Parathyroid adenoma (tissue), 2 donors: ENCODE measurements around the gene MSLN.

ENCODE experiments used
- H2AFZ ChIP-seq: fragments of 300-600 bp; sonication (generic); one replicate; pipeline ENCODE4 v1.7.0; 2017; ENCODE audit warnings: antibody characterized with exemption, mild to moderate bottlenecking
- H3K27ac ChIP-seq: fragments of 300-600 bp; sonication (generic); one replicate; pipeline ENCODE4 v1.7.0; 2017
- H3K27me3 ChIP-seq: fragments of 300-600 bp; sonication (generic); one replicate; pipeline ENCODE4 v1.7.0; 2017; ENCODE audit warnings: low read length; ENCODE audit not compliant: control insufficient read depth, insufficient read depth
- H3K36me3 ChIP-seq: fragments of 300-600 bp; sonication (generic); one replicate; pipeline ENCODE4 v1.7.0; 2017; ENCODE audit warnings: low read length; ENCODE audit not compliant: control insufficient read depth, insufficient read depth
- H3K4me1 ChIP-seq: fragments of 300-600 bp; sonication (generic); one replicate; pipeline ENCODE4 v1.7.0; 2017; ENCODE audit warnings: control low read depth
- H3K4me2 ChIP-seq: fragments of 300-600 bp; sonication (generic); one replicate; pipeline ENCODE4 v1.7.0; 2017; ENCODE audit warnings: low read length
- H3K4me3 ChIP-seq: fragments of 300-600 bp; sonication (generic); one replicate; pipeline ENCODE4 v1.7.0; 2017; ENCODE audit warnings: low read depth, low read length
- H3K79me2 ChIP-seq: fragments of 300-600 bp; sonication (generic); one replicate; pipeline ENCODE4 v1.7.0; 2017; ENCODE audit warnings: control low read depth
- H3K9ac ChIP-seq: fragments of 300-600 bp; sonication (generic); one replicate; pipeline ENCODE4 v1.7.0; 2017; ENCODE audit warnings: mild to moderate bottlenecking
- H3K9me3 ChIP-seq: fragments of 300-600 bp; sonication (generic); one replicate; pipeline ENCODE4 v1.7.0; 2017; ENCODE audit warnings: low read length; ENCODE audit not compliant: control insufficient read depth
- CTCF ChIP-seq: fragments of 300-600 bp; sonication (generic); IDR thresholded peaks from one replicate; pipeline ENCODE4 v1.7.0; 2017; ENCODE audit warnings: antibody characterized with exemption, mild to moderate bottlenecking
- donor health status: primary hyperparathyroidism.

Gene MSLN

GRCh38 chr16:805474-805873 is 44.9 kb downstream of the MSLN start:
- no peak overlapping the region for H3K4me2 ChIP-seq
- TF ChIP-seq CTCF = no peak
- H3K9me3 ChIP-seq = no peaks in the 10 kb centered on the region
- H3K4me1 ChIP-seq = peaks cover 2% of the 10 kb centered on the region
- no peaks in the 10 kb centered on the region for H3K36me3 ChIP-seq
- no peaks in the 10 kb centered on the region for H3K27me3 ChIP-seq
- no peak overlapping the region for H3K9ac ChIP-seq
- H3K79me2 ChIP-seq = no peaks in the 10 kb centered on the region
- no peak overlapping the region for H3K4me3 ChIP-seq
- no peak overlapping the region for H2AFZ ChIP-seq
- no peak overlapping the region for H3K27ac ChIP-seq

- Histone ChIP-seq H2AFZ (peak overlapping the region; percentile 96), H3K4me1 (peaks cover 2% of the 10 kb centered on the region), H3K4me3 (peak overlapping the region; percentile 85), H3K9ac (peak overlapping the region; percentile 89), H3K36me3 (no peaks in the 10 kb centered on the region), H3K27ac (peak overlapping the region; percentile 87), H3K27me3 (no peaks in the 10 kb centered on the region), H3K4me2 (peak overlapping the region; percentile 92), H3K9me3 (no peaks in the 10 kb centered on the region), H3K79me2 (no peaks in the 10 kb centered on the region)
- no peak for TF ChIP-seq CTCF
Measured at GRCh38 chr16:807347-808084, 47.0 kb downstream of the MSLN start.

GRCh38 chr16:808085-808386 is 47.5 kb downstream of the MSLN start:
- H3K9ac ChIP-seq = no peak overlapping the region
- no peak overlapping the region for H3K27ac ChIP-seq

GRCh38 chr16:813204-813915 is 52.8 kb downstream of the MSLN start:
- Histone ChIP-seq H3K9me3 (no peaks in the 10 kb centered on the region), H3K9ac (no peak overlapping the region), H3K27me3 (no peaks in the 10 kb centered on the region), H3K4me1 (no peaks in the 10 kb centered on the region), H3K79me2 (no peaks in the 10 kb centered on the region), H2AFZ (no peak overlapping the region), H3K4me3 (peak overlapping the region; percentile 22), H3K4me2 (peak overlapping the region; percentile 41), H3K27ac (no peak overlapping the region), H3K36me3 (no peaks in the 10 kb centered on the region)
- no peak for TF ChIP-seq CTCF

More at GRCh38 chr16:808085-808386, 47.5 kb downstream of the MSLN start:
- TF ChIP-seq CTCF = no peak
- Histone ChIP-seq H3K27me3 (no peaks in the 10 kb centered on the region), H3K36me3 (no peaks in the 10 kb centered on the region), H2AFZ (peak overlapping the region; percentile 96), H3K4me1 (peaks cover 2% of the 10 kb centered on the region), H3K79me2 (no peaks in the 10 kb centered on the region), H3K9me3 (no peaks in the 10 kb centered on the region), H3K4me2 (peak overlapping the region; percentile 86), H3K4me3 (peak overlapping the region; percentile 85)
